A204.1 (cell line): Measurements from ENCODE around the gene ALDH4A1.

Experiments used
- FAIRE-seq: peaks from 2 replicates; lab custom pipeline; 2012; peaks lifted over from hg19 to GRCh38; lab: Jason Lieb, UNC

ALDH4A1 gene

GRCh38 chr1:18939398-18940302, 37.3 kb upstream of the ALDH4A1 start:
- no peak for FAIRE-seq

- FAIRE-seq: no peak
These were observed 36.3 kb upstream of the ALDH4A1 start for GRCh38 chr1:18938707-18939070.

DNA sequence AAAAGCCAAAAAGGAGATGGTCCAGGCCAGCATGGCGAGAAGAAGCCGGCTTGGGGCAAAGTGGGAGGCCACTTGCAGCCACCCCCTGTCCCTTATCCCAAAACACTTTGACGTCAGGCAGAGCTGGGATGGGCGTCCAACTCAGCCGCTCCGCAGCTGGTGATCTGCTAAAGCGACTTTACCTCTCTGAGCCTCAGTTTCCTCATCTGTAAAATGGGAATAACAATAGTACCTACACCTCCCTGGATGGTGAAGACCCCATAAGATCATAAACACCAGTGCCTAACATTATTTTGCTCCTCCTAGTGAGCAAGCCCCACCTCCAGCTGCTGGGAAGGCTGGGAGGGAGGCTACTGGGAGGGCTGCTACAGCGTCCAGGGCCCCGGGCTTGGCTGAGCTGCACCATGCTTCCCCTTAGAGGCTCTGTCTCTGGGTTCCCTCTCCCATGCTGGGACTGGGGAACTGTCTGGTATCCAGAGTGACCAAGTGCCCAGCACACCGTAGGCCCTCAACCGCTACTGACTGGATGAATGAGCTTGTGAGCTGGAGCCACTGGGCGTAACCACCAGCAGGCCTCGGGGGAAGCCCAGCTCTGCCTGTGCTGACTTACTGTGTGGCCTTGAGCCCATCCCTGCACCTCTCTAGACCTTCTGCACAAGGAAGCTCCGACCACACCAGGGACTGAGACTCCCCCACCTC, 35.8 kb upstream of the ALDH4A1 start:
- no peak for FAIRE-seq

- no peak for FAIRE-seq
These were observed 35.2 kb upstream of the ALDH4A1 start for GRCh38 chr1:18937539-18937938.

DNA sequence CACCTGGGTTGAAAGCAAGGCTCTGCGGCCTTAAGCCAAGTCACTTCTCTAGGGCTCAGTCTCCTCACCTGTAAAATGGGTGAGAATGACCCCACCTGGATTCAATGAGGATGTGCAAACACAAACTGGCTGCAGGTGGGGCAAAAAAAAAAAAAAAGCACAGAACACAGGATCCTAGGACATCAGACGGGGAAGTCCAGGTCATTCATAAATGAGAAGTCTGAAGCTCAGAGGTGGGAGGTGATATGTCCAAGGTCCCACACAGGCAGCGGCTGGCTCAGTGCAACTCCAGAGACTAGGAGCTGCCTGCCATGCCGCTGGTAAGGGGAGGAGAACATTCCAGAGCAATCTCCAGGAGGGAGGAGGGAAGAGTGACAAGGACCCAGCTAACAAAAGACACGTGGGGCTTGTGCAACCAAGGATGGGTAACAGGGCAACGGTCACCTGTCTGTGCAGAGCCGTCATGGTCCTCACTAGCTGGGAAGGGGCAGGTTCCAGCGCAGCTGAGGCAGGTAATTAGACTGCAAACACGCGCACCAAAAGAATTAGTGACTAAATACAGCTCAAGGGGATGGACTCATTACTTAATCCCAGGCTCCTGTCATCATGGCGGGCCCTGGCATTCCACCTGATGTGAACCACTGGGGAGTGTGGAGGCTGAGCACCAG, 34.6 kb upstream of the ALDH4A1 start:
- FAIRE-seq: no peak

- FAIRE-seq: no peak
These were observed 34.1 kb upstream of the ALDH4A1 start for GRCh38 chr1:18936471-18936813.

DNA sequence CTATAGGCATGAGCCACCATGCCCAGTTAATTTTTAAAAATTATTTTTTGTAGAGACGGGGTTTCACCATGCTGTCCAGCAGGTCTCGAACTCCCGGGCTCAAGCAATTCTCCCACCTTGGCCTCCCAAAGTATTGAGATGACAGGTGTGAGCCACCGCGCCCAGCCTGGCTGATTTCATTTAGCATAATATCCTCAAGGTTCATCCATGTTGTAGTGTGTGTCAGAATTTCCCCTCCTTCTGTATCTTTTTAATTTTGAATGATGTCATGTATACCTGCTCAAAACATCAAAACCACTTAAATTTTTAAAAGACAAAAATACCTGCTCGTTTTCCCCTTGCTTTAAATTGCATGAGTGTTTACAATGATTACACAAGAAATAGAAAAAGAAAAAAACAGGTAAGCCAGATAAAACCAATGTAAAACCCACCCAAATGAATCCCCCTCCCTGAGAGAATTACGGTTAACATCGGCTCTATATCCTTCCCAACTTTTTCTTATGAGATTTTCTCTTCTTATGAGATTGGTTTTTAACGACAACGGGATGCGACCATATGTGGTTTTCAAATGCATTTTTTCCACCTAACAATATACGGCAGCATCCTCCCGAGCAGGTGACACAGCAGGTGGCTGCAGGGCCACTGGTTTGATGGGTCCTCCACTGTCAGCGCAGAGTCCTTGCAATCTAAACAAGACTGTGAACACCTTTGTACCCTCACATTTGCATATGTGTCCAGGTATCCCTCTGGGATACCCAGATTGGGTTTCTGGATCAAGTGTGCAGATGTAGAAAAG, 32.0 kb upstream of the ALDH4A1 start:
- FAIRE-seq: no peak

DNA sequence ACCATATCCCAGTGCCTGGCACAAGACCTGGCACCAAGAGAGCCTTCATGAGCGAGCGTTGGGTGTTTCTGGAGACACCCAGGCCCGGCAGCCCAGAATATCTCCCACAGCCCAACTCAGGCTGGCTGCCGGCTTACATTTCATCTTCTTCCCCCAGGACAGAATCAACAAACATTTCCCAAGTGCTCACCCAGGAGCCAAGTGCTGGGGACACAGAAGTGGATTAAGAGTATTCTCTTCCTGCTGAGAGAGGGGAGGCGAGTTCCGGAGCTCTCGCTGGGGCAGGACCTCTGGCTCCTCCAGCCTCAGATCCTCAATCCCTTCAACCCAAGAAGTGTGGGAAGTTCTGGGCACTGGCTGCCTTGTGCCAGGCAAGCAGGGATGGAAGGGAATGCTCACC, 30.5 kb upstream of the ALDH4A1 start:
- no peak for FAIRE-seq

DNA sequence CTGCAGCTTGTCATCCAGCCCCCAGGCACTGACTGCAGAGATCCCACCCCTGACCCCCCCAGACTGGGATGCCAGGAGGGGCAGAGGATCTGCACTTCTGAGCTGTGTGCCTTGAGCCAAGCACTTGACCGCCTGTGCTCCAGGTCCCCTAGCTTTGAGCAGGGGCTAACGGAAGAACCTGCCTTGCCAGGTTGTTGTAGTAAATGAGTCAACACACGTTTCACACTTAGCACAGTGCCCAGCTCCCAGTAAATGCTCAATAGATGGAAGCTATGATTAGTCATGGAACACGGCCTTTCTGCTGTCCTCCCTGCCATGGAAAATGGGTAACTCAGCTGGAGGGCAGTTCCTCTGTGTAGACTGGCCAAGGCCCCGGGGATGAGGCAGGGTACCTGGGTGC, 30.0 kb upstream of the ALDH4A1 start:
- FAIRE-seq: no peak

- no peak for FAIRE-seq
These were observed 29.4 kb upstream of the ALDH4A1 start for GRCh38 chr1:18931730-18932129.

- no peak for FAIRE-seq
These were observed 27.3 kb upstream of the ALDH4A1 start for GRCh38 chr1:18929686-18930085.

- no peak for FAIRE-seq
These were observed 26.6 kb upstream of the ALDH4A1 start for GRCh38 chr1:18928985-18929384.

- FAIRE-seq: no peak
These were observed 26.1 kb upstream of the ALDH4A1 start for GRCh38 chr1:18928406-18928805.

- FAIRE-seq: no peak
These were observed 25.4 kb upstream of the ALDH4A1 start for GRCh38 chr1:18927654-18928272.

GRCh38 chr1:18927082-18927653, 24.8 kb upstream of the ALDH4A1 start:
- FAIRE-seq: no peak

DNA sequence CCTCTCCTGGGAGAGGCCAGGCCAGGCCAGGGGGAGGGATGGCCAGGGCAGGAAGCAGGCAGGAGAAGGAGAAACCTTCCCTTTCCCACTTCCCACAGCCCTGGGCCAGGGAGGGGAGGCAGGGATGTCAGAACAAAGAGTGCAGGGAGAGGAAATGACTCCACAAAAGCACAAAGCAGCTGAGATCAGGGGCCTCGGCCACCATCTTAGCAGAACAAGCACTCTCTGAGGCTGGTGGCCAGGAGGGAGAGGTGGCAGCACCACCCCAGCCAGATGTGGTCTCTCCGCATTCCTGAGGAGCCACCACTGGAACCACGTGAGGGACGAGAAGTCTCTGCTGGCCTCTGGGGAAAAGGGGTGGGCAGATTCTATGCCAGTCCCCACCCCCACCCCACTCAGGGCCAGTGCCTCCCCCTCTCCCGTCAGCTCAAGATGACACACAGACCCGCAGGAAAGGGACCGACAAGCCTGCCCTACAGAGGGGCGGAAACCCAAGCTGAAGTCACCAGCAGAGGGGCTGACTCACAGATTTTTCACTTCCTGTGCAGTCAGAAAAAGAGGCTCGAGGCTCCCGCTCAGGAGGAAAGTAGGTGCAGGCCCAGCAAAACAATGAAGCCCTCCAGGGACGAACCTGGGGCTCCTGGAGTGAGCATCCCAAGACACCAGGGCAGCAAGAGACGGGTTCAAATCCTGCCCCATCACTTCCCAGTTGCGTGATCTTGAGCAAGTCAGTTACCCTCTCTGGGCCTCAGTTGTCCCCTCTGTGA, 24.1 kb upstream of the ALDH4A1 start:
- FAIRE-seq: no peak

DNA sequence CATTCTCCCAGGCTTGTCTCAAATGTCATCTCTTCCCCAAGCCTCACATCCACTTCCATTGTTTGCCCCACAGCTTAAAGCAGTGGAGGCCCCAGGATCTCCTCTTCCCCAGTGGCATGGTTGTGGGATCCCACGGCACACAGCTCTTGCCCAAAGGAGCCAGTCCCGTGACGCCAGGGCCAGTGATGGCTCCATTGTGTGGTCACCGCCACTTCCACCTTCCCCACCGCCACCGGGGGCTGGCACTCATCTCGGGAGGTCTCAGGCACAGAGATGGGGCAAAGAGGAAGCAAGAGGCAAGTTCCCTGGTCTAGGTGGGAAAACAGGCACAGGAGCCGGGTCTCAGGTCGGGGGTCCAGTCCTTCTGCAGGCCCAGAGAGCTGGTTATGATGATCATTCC, 22.9 kb upstream of the ALDH4A1 start:
- no peak for FAIRE-seq

GRCh38 chr1:18924221-18924691, 21.9 kb upstream of the ALDH4A1 start:
- no peak for FAIRE-seq

GRCh38 chr1:18923756-18924211, 21.4 kb upstream of the ALDH4A1 start:
- no peak for FAIRE-seq
